ENCODE results near the gene APBB1IP. TPM values are rescaled to one million over a fixed set of nuclear protein-coding genes. Genes with fewer than 3 reads are reported as not detected.

APBB1IP gene
- total and polyA plus RNA-seq, 2 donors from 2014 or later, result 4.1 to 20.5 TPM

DNA sequence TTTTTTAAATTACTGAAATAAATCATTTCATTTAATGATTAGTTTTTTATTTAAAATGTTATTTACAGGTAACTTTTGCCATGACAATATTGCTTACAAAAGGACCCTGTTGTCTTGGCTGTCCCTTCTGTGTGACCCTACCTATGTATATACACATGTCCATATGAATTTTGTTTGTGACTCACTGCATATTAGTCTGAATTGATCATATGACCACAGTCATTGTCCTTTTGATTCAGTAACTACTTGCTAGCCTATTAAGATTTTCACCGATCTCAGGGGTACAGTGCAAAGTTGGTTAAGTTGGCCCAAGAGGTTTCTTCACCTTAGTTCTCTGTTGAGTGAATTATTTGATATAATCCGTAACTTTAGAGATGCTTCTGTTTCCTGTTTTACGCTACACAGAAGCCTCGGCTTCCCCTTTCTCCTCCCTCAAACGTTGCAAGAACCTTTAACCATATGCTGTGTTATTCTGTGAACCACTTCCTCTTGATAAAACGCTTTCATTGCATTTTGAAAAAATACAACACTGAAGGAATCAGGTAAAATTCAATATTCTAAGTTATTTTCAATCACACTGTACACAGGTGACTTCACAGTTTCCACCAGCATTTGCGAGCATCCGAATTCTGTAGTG is 43.9 kb downstream of the APBB1IP start:
- Histone ChIP-seq H3K4me3 (ENCODE audit: low read length in 3 of 3) (no peak overlapping the region), H3K27ac (ENCODE audit: low read depth in 2 of 2, low read length in 2 of 2) (no peak overlapping the region), H3K4me1 (ENCODE audit: control insufficient read depth in 2 of 3, insufficient read depth in 2 of 3, low read depth in 1 of 3, low read length in 3 of 3) (peaks cover 0 to 10% (median 5%) of the 10 kb centered on the region in 3 donors), H3K36me3 (ENCODE audit: control insufficient read depth in 2 of 3, insufficient read depth in 3 of 3, low read length in 3 of 3) (no peaks in the 10 kb centered on the region), H3K9ac (ENCODE audit: low read length in 3 of 3) (no peak overlapping the region), H3K27me3 (ENCODE audit: control insufficient read depth, insufficient read depth, low read length) (no peaks in the 10 kb centered on the region), H3K9me3 (ENCODE audit: control insufficient read depth in 2 of 3, insufficient read depth in 1 of 3, low read length in 3 of 3) (no peaks in the 10 kb centered on the region)
- no peak for FAIRE-seq
- intact Hi-C loops (cut with DNase I), result no loop called here
- TF ChIP-seq, protein P1, sequence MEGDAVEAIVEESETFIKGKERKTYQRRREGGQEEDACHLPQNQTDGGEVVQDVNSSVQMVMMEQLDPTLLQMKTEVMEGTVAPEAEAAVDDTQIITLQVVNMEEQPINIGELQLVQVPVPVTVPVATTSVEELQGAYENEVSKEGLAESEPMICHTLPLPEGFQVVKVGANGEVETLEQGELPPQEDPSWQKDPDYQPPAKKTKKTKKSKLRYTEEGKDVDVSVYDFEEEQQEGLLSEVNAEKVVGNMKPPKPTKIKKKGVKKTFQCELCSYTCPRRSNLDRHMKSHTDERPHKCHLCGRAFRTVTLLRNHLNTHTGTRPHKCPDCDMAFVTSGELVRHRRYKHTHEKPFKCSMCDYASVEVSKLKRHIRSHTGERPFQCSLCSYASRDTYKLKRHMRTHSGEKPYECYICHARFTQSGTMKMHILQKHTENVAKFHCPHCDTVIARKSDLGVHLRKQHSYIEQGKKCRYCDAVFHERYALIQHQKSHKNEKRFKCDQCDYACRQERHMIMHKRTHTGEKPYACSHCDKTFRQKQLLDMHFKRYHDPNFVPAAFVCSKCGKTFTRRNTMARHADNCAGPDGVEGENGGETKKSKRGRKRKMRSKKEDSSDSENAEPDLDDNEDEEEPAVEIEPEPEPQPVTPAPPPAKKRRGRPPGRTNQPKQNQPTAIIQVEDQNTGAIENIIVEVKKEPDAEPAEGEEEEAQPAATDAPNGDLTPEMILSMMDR (IDR thresholded peaks at IDR 0.05; ENCODE audit: borderline replicate concordance, extremely low read depth, insufficient read depth), result no peak
- no peak for DNase-seq

GRCh38 chr10:26483554-26483953 is 45.4 kb downstream of the APBB1IP start:
- Histone ChIP-seq H3K36me3 (ENCODE audit: control insufficient read depth in 2 of 3, insufficient read depth in 3 of 3, low read length in 3 of 3) (no peaks in the 10 kb centered on the region), H3K4me1 (ENCODE audit: control insufficient read depth in 2 of 3, insufficient read depth in 2 of 3, low read depth in 1 of 3, low read length in 3 of 3) (peaks cover 0 to 10% (median 5%) of the 10 kb centered on the region in 3 donors), H3K27ac (ENCODE audit: low read depth in 2 of 2, low read length in 2 of 2) (no peak overlapping the region), H3K4me3 (ENCODE audit: low read length in 3 of 3) (no peak overlapping the region), H3K27me3 (ENCODE audit: control insufficient read depth, insufficient read depth, low read length) (no peaks in the 10 kb centered on the region), H3K9me3 (ENCODE audit: control insufficient read depth in 2 of 3, insufficient read depth in 1 of 3, low read length in 3 of 3) (no peaks in the 10 kb centered on the region), H3K9ac (ENCODE audit: low read length in 3 of 3) (no peak overlapping the region)
- FAIRE-seq (no peak), DNase-seq (no peak)
- TF ChIP-seq, protein P1 (IDR thresholded peaks at IDR 0.05; ENCODE audit: borderline replicate concordance, extremely low read depth, insufficient read depth), result no peak
- intact Hi-C loops (cut with DNase I), result no loop called here

DNA sequence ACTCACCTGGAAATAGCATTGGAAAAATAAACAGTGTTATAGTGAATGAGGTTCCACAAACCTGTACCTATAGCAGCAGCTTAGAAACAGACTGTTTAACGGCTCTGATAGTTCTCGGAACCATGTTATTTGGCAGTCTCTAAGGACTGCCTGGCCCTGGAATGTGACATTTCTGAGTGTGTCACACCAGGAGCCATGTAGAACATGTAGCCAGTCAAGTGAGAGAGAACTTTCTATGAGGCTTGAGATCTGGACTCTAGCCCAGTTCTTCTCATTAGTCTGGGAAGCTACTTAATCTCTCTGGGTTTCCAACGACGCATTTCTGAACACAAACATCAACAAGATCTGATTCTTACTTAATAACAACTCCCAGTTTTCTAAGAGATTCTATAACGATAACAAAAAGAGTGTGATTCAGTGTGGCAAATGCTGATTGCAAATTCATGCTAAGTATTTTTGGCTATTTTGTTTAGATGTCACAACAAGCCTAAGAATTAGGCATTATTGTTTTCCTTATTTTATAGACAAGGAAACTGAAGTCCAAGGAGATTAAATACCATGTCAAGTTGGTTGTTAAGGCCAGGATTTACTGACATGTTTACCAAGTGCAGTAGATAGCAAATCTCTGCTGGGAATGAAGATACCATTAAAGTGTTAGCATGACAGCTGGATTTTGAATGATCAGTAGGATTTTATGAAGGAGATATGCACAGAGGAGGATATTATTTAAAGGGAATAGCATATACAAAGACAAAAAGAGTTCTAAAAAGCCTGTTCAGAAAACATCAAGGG is 47.2 kb downstream of the APBB1IP start:
- H3K27ac ChIP-seq (ENCODE audit: low read depth in 2 of 2, low read length in 2 of 2), result peak overlapping the region; percentile 14 to 72
- FAIRE-seq, result no peak
- H3K36me3 ChIP-seq (ENCODE audit: control insufficient read depth in 2 of 3, insufficient read depth in 3 of 3, low read length in 3 of 3), result no peaks in the 10 kb centered on the region

More for the DNA sequence above, 47.2 kb downstream of the APBB1IP start:
- peaks cover 0 to 10% (median 5%) of the 10 kb centered on the region in 3 donors for H3K4me1 ChIP-seq (ENCODE audit: control insufficient read depth in 2 of 3, insufficient read depth in 2 of 3, low read depth in 1 of 3, low read length in 3 of 3)
- DNase-seq, result peak in 2 of 5 donors; percentile 14 to 58
- no peaks in the 10 kb centered on the region for H3K9me3 ChIP-seq (ENCODE audit: control insufficient read depth in 2 of 3, insufficient read depth in 1 of 3, low read length in 3 of 3)
- H3K4me3 ChIP-seq (ENCODE audit: low read length in 3 of 3), result no peak overlapping the region
- H3K9ac ChIP-seq (ENCODE audit: low read length in 3 of 3), result no peak overlapping the region
- intact Hi-C loops (cut with DNase I), result no loop called here
- TF ChIP-seq, protein P1 (IDR thresholded peaks at IDR 0.05; ENCODE audit: borderline replicate concordance, extremely low read depth, insufficient read depth), result no peak
- H3K27me3 ChIP-seq (ENCODE audit: control insufficient read depth, insufficient read depth, low read length), result no peaks in the 10 kb centered on the region
